Activated CD8-positive, alpha-beta memory T cell treated with anti-CD3 and anti-CD28 coated beads, Interleukin-2, amount 50 U/mL, for 48 hours (primary cell): ENCODE results near the gene MEIS1.

Experiments used
- DNase-seq: peaks from one replicate; pipeline ENCODE4 v3.0.0-alpha.2; 2020

The MEIS1 gene

GRCh38 chr2:66585587-66585986 is 150.7 kb downstream of the MEIS1 start:
- DNase-seq: no peak

- no peak for DNase-seq
These were observed 152.3 kb downstream of the MEIS1 start for GRCh38 chr2:66587216-66587615.

GRCh38 chr2:66594001-66594400 is 159.1 kb downstream of the MEIS1 start:
- no peak for DNase-seq

- DNase-seq: no peak
These were observed 160.6 kb downstream of the MEIS1 start for GRCh38 chr2:66595556-66595955.

GRCh38 chr2:66596256-66596655 is 161.3 kb downstream of the MEIS1 start:
- no peak for DNase-seq

- no peak for DNase-seq
These were observed 166.7 kb downstream of the MEIS1 start for GRCh38 chr2:66601624-66602023.

GRCh38 chr2:66602341-66602740 is 167.4 kb downstream of the MEIS1 start:
- no peak for DNase-seq

GRCh38 chr2:66604326-66604725 is 169.4 kb downstream of the MEIS1 start:
- DNase-seq: no peak

GRCh38 chr2:66604976-66605375 is 170.1 kb downstream of the MEIS1 start:
- no peak for DNase-seq

- DNase-seq: no peak
These were observed 172.2 kb downstream of the MEIS1 start for GRCh38 chr2:66607152-66607551.
